Raji (cell line): ENCODE measurements around the gene RTL5.

Source experiments
- POLR2A ChIP-seq: IDR thresholded peaks from 2 replicates; pipeline ENCODE4 v1.6.1; 2011; ENCODE audit warnings: low read depth, low read length, control low read depth; ENCODE audit not compliant: insufficient read depth

RTL5 gene

DNA sequence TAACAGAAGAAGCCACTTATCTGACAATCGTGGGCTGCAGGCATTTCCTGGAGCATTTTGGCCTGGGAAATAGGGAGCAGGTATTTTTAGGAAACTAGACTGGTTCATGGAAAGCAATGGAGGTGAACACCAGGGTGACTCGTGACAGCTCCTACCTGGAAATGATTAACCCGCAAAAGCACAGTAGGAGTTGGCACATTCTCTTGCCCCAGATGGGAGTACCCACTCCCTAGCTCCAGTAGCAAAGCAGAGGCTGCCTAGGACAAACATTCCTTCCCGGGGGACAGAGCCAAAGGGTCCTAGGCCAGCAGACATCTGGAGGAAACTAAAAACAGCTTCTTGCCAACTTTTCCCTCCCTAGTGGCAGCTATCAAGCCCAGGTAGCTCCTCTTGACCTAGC lies 29.0 kb downstream of the RTL5 start:
- no peak for TF ChIP-seq POLR2A

DNA sequence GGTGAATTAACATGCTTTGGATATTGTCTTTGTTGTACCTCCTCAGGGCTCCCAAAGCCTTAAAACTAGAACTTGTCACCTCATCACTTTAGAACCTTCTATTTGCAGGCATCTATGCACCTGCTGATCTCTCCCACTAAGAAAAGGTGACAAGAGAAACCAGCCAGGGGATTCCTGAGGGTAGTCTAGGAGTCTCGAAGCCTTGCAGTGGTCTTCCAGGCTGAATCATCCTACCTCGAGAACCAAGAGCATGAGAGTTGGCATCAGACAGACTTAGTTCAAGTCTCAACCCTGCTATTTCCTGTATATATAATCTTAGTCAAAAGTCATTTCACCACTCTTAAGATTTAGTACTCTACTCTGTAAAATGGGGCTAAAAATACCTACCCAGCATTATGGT lies 29.6 kb downstream of the RTL5 start:
- no peak for TF ChIP-seq POLR2A

- TF ChIP-seq POLR2A, result no peak
Observed at GRCh38 chrX:72101597-72102037, 30.1 kb downstream of the RTL5 start.

- no peak for TF ChIP-seq POLR2A
Observed at GRCh38 chrX:72100824-72101351, 30.8 kb downstream of the RTL5 start.

DNA sequence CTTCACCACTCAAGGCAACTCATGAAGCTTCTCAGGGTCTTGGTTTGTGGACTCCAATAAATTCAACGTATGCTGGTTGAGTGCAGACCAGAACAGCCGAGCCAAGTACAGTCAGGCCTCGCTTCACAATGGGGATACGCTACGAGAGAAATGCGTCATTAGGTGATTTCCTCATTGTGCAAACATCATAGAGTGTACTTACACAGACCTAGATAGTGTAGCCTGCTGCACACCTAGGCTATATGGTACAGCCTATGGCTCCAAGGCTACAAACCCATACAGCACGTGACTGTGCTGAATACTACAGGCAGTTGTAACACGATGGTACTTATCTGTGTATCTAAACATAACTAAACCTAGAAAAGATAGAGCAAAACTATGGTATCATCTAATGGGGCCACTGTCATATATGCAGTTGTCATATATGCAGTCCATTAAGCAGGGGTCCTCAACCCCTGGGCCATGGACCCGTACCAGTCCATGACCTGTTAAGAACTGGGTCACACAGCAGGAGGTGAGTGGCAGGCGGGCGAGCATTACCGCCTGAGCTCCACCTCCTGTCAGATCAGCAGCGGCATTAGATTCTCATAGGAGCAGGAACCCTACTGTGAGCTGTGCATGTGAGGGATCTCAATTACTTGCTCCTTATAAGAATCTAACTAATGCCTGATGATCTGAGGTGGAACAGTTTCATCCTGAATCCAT lies 31.5 kb downstream of the RTL5 start:
- TF ChIP-seq POLR2A, result no peak

DNA sequence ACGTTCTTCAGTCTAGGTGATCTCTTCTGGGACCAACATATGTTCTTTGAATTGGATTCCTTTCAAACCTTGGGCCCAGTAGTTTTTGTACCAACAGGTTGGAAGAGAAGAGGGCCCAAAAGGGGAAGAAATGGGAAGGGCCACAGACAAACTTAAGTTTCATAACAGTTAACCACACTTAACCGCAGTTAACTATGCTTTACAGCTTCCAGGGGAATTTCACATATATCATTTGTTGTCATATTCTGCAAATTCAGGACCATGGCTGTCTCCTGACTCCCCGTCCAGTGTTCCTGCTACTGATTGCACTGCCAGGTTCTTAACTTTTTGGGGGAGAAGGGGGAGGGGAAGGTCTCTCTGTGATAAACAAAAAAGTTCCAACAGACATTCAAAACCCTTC lies 34.6 kb downstream of the RTL5 start:
- no peak for TF ChIP-seq POLR2A

DNA sequence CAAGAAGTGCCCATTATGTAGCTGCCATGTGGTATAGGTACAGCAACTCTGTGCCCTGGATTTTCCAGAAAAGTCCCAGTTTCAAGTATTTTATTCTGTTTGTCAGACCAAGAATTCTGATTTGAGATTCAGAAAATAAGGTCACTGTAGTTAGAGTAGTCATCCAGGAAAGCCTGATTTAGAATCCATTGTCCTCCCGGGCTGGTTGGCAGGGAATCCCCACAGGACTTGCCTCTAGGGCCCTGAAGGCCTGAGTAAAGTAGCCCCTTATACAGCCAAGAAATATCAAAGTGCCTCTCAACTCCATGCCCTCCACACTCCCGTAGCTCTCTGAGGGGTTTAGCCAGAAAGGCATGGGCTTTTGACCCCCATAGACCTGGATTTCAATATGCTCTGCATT lies 36.3 kb downstream of the RTL5 start:
- no peak for TF ChIP-seq POLR2A

DNA sequence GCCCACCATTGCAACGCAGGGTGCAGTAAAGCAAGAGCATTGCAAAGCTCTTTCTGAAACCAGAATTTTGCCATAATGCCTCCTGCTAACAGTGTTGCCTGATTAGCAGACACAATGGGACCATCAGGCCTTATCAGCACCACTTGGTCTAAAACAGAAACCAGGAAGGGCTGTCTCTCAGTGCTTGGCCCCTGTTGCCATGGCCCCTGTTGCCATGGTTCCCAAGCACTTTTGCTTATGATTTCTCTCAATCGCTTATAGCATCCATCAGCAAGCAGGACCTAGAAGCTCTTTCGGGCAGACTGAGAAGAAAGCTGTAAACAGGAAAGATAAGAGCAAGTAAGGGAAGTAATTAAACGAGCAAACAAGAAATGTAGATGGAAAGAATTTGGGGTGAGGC lies 36.8 kb downstream of the RTL5 start:
- no peak for TF ChIP-seq POLR2A

GRCh38 chrX:72089254-72089653 lies 42.5 kb downstream of the RTL5 start:
- no peak for TF ChIP-seq POLR2A

- TF ChIP-seq POLR2A, result no peak
Observed at GRCh38 chrX:72088761-72089160, 43.0 kb downstream of the RTL5 start.

DNA sequence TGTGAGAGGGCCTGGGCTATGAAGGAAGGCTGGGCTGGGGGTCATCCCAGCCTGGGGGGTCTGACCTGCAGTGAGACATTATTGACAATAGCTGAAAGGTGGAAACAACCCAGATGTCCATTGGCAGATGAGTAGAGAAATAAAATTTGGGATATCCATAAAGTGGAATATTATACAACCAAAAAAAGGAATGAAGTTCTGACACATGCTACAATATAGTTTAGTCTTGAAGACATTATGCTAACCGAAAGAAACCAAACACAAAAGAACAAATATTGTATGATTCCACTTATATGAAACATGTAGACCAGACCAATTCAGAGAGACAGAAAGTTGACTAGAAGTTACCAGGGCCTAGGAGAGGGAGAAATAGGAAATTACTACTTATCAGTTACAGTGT lies 44.7 kb downstream of the RTL5 start:
- TF ChIP-seq POLR2A, result no peak

DNA sequence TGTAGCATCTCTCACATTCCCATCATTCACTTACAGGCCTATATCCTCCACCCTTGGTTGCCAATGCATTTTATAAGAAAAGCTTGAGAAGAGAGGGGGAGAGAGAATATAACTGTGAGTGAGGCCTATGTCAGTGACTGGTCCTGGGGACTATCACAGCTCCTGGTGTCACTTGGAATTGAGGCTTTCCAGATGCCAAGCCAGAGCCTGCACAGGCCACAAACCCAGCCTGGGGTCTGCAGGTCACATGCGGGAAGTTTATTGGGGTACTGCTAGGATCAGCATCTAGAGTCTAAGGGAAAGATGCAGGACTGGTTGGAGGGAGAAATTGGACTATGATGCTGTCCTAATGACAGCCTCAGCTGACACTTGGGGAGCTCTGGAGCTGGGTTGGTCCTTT lies 47.6 kb downstream of the RTL5 start:
- TF ChIP-seq POLR2A, result no peak

DNA sequence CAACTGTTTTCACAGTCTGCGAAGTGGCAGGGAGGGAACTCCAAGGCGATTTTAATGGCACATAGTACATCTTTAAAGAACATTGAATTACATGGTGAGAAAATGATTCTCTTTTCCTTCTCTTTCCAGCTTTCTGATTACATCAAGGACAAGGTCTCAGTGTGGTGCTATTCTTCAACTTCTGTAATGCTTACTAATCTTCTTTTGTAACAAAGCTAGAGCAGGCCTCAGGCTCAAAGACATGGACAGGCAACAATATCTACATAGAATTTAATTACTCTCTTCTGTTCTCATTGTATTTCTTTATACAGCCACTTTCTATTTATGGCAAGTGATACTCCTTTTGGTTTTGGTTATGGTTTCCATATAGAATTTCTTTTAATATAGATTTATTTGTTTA lies 48.4 kb downstream of the RTL5 start:
- TF ChIP-seq POLR2A, result no peak

DNA sequence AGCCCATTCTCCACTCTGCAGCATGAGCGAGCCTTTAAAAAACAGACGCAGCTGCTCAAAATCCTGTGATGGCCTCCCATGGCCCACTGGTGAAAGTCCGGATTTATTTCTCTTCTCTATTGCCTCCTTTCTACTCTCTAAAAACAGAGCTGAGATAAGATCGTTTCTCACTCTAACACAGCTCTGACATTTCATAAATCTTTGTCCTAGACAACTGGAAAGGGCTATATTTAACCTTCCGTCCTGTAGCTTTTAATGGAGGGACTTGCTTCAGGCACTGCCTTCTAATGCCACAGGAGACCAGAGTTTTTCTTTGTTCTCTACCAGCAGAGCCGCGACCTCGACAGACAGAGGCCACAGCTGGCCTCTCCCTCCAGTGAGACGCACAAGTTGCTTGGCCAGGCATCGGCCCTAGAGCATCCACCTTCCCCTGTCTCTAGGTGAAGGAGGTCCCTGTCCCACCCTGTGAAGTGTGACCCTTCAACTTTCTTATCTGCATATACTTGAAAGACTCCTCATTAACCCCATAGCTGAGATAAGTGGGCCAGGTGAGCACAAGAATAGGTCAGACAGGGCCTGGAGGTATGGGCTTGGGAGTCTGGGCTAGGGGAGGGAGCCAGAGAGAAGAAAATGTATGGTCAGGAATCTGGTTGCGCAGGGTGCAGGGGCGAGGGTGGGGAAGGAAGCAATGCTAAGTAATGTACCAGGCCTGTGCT lies 50.0 kb downstream of the RTL5 start:
- TF ChIP-seq POLR2A, result no peak

DNA sequence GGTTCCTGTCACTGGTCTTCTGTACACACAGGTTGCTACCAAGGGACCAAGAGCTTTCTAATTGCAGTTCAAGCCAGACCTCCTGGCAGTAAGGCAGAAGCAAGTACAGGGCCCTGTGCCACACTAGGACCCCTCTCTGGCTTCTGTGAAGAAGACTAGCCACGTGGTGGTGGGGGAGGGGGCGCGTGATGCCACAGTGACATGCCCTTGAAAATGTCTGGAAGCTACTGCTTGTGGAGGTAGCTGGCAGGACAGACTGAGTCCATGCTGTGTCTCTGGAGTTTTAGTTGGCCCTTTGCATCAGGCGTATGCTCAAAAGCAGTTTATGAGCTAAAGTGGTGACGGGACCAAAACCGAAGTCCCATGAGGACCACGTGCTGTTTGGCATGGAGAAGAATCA lies 50.9 kb downstream of the RTL5 start:
- TF ChIP-seq POLR2A, result no peak

DNA sequence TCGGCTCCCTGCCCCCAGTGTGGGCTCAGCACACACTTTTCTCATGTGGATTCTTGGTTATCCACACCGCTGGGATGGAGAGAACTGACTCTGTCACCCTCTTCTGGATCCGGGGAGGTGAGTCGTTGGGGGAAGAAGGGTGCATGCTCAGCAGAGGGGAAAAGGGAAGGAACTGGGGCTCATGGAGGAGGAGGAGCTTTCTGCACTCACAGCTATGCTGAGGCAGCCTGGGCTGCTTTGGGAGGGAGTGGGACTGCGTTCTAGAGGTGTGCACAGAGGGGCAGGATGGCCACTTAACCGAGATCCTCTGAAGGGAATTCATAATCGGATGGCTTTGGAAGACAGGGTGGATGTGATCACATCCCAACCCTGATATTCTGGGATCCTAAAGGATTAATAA lies 51.6 kb downstream of the RTL5 start:
- TF ChIP-seq POLR2A, result no peak
